Measurements from ENCODE around the gene PFDN5.

- TF ChIP-seq POLR2A (IDR thresholded peaks at IDR 0.05): no peak
- TF ChIP-seq, protein P1, sequence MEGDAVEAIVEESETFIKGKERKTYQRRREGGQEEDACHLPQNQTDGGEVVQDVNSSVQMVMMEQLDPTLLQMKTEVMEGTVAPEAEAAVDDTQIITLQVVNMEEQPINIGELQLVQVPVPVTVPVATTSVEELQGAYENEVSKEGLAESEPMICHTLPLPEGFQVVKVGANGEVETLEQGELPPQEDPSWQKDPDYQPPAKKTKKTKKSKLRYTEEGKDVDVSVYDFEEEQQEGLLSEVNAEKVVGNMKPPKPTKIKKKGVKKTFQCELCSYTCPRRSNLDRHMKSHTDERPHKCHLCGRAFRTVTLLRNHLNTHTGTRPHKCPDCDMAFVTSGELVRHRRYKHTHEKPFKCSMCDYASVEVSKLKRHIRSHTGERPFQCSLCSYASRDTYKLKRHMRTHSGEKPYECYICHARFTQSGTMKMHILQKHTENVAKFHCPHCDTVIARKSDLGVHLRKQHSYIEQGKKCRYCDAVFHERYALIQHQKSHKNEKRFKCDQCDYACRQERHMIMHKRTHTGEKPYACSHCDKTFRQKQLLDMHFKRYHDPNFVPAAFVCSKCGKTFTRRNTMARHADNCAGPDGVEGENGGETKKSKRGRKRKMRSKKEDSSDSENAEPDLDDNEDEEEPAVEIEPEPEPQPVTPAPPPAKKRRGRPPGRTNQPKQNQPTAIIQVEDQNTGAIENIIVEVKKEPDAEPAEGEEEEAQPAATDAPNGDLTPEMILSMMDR (IDR thresholded peaks at IDR 0.05): no peak
Observed at GRCh38 chr12:53338017-53338416, 42.7 kb downstream of the PFDN5 start.
